BJ (cell line): ENCODE measurements around the gene DIS3L2. TPM values are rescaled to one million over a fixed set of nuclear protein-coding genes. Genes with fewer than 3 reads are reported as not detected.

ENCODE experiments used
- CTCF ChIA-PET: fragments of 350-600 bp; formaldehyde crosslinking; extraction: SDS; loops from one replicate; lab custom pipeline; 2021; ENCODE audit warnings: antibody characterized with exemption, inconsistent platforms; lab: Yijun Ruan, JAX
- POLR2A ChIA-PET: fragments of 300-600 bp; sonication (Branson Sonifier 250); formaldehyde crosslinking; extraction: SDS; loops from one replicate; lab custom pipeline; 2021; ENCODE audit warnings: antibody characterized with exemption; lab: Charles Lee
- DNase-seq: peaks from one replicate; pipeline ENCODE4 v3.0.0-alpha.2; 2011; ENCODE audit warnings: low read depth
- H3K27me3 ChIP-seq: 2 replicates; pipeline ENCODE4 v1.6.0; 2011; ENCODE audit warnings: low read length; ENCODE audit not compliant: control insufficient read depth, insufficient read depth
- H3K36me3 ChIP-seq: 2 replicates; pipeline ENCODE4 v1.5.1; 2011; ENCODE audit warnings: low read length; ENCODE audit not compliant: control insufficient read depth, insufficient read depth
- H3K4me3 ChIP-seq: 2 replicates; pipeline ENCODE4 v1.5.1; 2011; ENCODE audit warnings: low read depth, mild to moderate bottlenecking, control low read depth, low read length
- polyA plus RNA-seq: library from polyadenylated mRNA; depleted of rRNA; stranded (reverse); fragments of >200 nt; gene quantifications from 2 replicates; pipeline ENCODE4 v1.2.3, GENCODE V29; 2011
- TF ChIP-seq, protein P1 (sequence below): IDR thresholded peaks from 2 replicates; pipeline ENCODE4 v1.5.1; 2011; ENCODE audit warnings: low read depth, mild to moderate bottlenecking, control low read depth, inconsistent platforms, low read length, moderate library complexity; ENCODE audit not compliant: insufficient read depth

The DIS3L2 gene
- polyA plus RNA-seq, 1 experiment: 12.4 TPM

DNA sequence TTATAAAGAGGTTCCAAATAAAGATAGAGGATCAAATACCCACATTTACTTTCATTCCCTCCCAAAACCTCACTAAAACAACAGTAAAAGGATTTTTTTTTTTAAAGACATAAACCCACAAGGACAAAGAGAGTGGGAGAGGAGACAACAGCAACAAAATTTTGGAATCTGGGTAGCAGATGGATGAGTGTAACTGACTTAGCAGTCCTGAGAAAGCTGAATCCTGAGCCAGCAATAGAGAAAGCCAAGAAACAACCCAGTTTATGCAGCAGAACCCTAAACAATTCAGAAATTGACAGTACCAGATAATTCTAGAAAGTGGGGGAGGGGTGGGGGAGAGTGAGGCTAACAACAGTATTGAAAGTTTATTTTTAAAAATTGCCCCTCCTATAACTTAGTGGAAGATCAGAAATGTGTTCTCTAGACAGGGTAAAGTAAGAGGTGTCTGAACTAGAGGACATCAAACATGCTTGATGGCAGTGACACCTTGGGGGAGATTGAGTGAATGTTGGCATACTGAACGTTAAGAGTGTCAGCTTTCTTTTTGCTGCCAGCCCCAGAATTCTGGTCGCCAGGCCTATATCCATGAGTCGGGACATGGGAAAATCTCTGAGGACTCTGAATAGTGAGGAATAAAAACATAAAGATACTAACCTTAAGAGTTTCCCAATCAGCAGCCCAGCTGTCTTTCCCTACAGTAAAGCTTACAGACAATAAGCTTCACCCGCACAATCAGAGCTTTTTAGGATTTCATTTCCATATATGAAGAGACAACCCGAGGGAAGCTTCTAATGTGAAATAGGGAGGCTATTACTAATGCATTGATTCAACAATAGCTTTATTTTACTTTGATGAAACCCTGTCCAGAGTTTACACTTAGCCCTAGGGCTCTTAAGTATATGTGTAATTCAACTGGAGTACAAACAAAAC is 289.0 kb downstream of the DIS3L2 start:
- TF ChIP-seq, protein P1, sequence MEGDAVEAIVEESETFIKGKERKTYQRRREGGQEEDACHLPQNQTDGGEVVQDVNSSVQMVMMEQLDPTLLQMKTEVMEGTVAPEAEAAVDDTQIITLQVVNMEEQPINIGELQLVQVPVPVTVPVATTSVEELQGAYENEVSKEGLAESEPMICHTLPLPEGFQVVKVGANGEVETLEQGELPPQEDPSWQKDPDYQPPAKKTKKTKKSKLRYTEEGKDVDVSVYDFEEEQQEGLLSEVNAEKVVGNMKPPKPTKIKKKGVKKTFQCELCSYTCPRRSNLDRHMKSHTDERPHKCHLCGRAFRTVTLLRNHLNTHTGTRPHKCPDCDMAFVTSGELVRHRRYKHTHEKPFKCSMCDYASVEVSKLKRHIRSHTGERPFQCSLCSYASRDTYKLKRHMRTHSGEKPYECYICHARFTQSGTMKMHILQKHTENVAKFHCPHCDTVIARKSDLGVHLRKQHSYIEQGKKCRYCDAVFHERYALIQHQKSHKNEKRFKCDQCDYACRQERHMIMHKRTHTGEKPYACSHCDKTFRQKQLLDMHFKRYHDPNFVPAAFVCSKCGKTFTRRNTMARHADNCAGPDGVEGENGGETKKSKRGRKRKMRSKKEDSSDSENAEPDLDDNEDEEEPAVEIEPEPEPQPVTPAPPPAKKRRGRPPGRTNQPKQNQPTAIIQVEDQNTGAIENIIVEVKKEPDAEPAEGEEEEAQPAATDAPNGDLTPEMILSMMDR: no peak
- POLR2A ChIA-PET: no interaction called here
- Histone ChIP-seq H3K27me3 (no peaks in the 10 kb centered on the region), H3K4me3 (no peak overlapping the region), H3K36me3 (0 out of 2 replicates have a peak, but pooled peaks cover 1% of the 10 kb centered on the region)
- CTCF ChIA-PET: no interaction called here
- DNase-seq: no peak

DNA sequence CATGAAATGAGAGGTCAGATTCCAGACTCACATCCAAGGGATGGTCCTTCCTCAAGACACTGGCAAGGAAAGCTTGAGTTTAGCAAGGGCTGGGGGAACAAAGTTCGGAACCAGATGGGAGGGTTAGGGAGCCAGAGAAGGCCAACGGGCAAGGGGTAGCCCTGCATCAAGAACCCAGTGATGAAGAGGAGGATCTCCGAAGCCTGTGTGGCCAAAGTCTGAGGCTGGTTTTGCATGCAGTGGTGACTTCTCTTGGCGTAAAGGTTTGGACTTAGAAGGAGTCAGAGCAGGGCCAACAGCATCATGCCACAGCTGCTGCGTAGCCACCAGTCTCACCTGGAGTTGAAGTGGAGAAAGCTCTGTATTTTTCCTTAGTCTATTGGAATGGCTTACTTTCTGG is 293.5 kb downstream of the DIS3L2 start:
- TF ChIP-seq, protein P1: no peak

DNA sequence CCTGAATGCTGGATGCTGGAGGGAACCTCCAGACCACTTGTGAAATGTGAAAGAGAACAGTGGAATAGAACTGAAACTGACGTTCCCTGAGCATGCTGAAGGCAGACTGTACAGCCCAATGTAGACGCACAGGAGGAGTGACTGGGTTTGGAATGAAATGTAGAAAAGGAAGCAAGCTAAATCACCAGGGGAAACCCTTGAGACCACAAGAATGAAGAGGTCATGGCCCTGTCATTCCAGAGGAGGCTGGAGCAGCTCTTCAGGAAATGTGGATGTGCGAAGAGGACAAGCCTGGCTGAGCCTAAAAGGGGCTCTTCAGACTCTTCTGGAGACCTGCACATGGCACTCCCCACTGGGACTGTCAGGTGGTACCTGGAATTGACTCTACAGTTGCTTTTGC is 298.6 kb downstream of the DIS3L2 start:
- DNase-seq: peak; percentile 77
- ChIA-PET POLR2A (no interaction called here), CTCF (no interaction called here)
- no peak overlapping the region for H3K4me3 ChIP-seq
- TF ChIP-seq, protein P1: no peak
- peaks cover 2% of the 10 kb centered on the region; the same call in 1 of the 2 replicates for H3K36me3 ChIP-seq
- no peaks in the 10 kb centered on the region for H3K27me3 ChIP-seq

More for the DNA sequence above, 293.5 kb downstream of the DIS3L2 start:
- Histone ChIP-seq H3K36me3 (no peaks in the 10 kb centered on the region), H3K27me3 (no peaks in the 10 kb centered on the region), H3K4me3 (no peak overlapping the region)
- POLR2A ChIA-PET: no interaction called here
- CTCF ChIA-PET: interaction anchor here (1.0 to 1.3 kb wide), 3 partner anchors 13 to 38 kb away, joined by 3 read pairs; no protein-coding TSS in a partner anchor
- DNase-seq: no peak

DNA sequence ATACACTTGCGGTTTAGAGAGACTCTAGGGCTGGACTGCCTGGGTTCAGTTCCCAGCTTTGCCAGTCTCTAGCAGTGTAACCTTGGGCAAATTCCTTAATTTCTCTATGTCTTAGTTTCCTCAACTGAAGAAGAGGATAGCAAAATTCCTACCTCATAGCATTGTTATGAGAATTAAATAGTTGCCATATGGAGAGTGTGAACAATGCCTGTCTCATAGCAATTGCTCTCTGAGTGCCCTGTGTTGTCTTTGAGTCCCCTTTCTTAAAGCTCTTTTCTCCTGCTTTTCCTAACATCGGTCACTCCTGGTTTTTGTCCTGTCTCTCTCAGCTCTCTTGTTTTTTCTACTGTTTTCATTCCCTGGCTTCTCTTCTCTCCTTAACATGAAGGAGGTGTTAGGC is 300.3 kb downstream of the DIS3L2 start:
- Histone ChIP-seq H3K4me3 (no peak overlapping the region), H3K36me3 (peaks cover 4% of the 10 kb centered on the region; the same call in 1 of the 2 replicates), H3K27me3 (no peaks in the 10 kb centered on the region)
- no peak for DNase-seq
- ChIA-PET POLR2A (no interaction called here), CTCF (interaction anchor here (0.9 kb wide), 1 partner anchor 19 kb away, joined by 3 read pairs; no protein-coding TSS in a partner anchor)
- TF ChIP-seq, protein P1: no peak

DNA sequence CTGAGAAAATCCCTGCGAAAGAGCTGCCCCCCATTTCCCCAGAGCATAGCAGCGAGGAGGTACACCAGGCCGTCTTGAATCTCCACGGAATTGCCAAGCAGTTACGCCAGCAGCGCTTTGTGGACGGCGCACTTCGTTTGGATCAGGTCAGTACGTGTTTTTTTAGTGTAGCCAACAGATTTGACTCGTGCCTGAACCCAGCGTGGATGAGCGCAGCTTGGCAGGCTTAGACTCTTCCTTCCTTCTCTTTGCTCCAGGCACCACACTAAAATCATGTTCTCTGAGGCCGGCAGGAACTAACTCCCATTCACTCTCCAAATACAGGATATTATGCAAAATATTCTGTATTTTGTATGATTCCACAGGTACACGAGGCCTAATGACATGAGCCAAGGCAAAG is 301.8 kb downstream of the DIS3L2 start:
- Histone ChIP-seq H3K4me3 (no peak overlapping the region), H3K27me3 (no peaks in the 10 kb centered on the region), H3K36me3 (peaks cover 4% of the 10 kb centered on the region)
- no peak for DNase-seq
- CTCF ChIA-PET: interaction anchor here (0.7 to 1.3 kb wide), 4 partner anchors 8 to 29 kb away, joined by 3 to 4 read pairs (median 3); no protein-coding TSS in a partner anchor
- POLR2A ChIA-PET: no interaction called here
- TF ChIP-seq, protein P1: no peak
